MCF 10A (cell line): ENCODE measurements around the gene MVD. TPM values are rescaled to one million over a fixed set of nuclear protein-coding genes. Genes with fewer than 3 reads are reported as not detected.

Experiments
- BruUV-seq: library from RNA; stranded (reverse); fragments of 400-500 nt; replicated peaks from 2 replicates; lab custom pipeline; 2021; lab: Mats Ljungman, UMichigan
- CTCF ChIA-PET: fragments of 300-600 bp; sonication (Branson Sonifier 250); formaldehyde crosslinking; extraction: SDS; loops from one replicate; lab custom pipeline; 2021; ENCODE audit warnings: antibody characterized with exemption, inconsistent platforms; lab: Yijun Ruan, JAX
- POLR2A ChIA-PET: fragments of 300-600, 350-650 bp; sonication (Branson Sonifier 250); formaldehyde crosslinking; extraction: SDS; loops from one replicate; lab custom pipeline; 2020; ENCODE audit warnings: antibody characterized with exemption, inconsistent platforms; lab: Yijun Ruan, JAX
- DNase-seq: peaks from one replicate; pipeline ENCODE4 v3.0.0-alpha.2; 2018; ENCODE audit not compliant: unreplicated experiment
- H3K27ac Mint-ChIP-seq: one replicate; pipeline ENCODE4 v1.8.0; 2022; ENCODE audit warnings: mild to moderate bottlenecking, low read depth, mixed read lengths; ENCODE audit not compliant: unreplicated experiment
- H3K27me3 Mint-ChIP-seq: one replicate; pipeline ENCODE4 v1.8.0; 2022; ENCODE audit warnings: mixed read lengths; ENCODE audit not compliant: insufficient read depth, unreplicated experiment
- H3K36me3 Mint-ChIP-seq: one replicate; pipeline ENCODE4 v1.8.0; 2022; ENCODE audit warnings: mild to moderate bottlenecking, moderate library complexity, mixed read lengths; ENCODE audit not compliant: insufficient read depth, unreplicated experiment
- H3K4me1 Mint-ChIP-seq: one replicate; pipeline ENCODE4 v1.8.0; 2022; ENCODE audit warnings: mixed read lengths; ENCODE audit not compliant: insufficient read depth, unreplicated experiment
- H3K4me3 Mint-ChIP-seq: one replicate; pipeline ENCODE4 v1.8.0; 2022; ENCODE audit warnings: mild to moderate bottlenecking, moderate library complexity, mixed read lengths; ENCODE audit not compliant: unreplicated experiment
- H3K9me3 Mint-ChIP-seq: one replicate; pipeline ENCODE4 v1.8.0; 2022; ENCODE audit warnings: mixed read lengths; ENCODE audit not compliant: unreplicated experiment
- intact Hi-C: fragments of 100-400 bp; cut with micrococcal nuclease; formaldehyde crosslinking; loops from 2 replicates; pipeline ENCODE4 v1.14.1; 2022
- total RNA-seq: library from RNA; stranded (reverse); gene quantifications from 2 replicates; pipeline ENCODE4 v1.2.3, GENCODE V29; 2022
- TF ChIP-seq, protein P1 (sequence below): fragments of 200-600 bp; IDR thresholded peaks from one replicate; pipeline ENCODE4 v1.8.0; 2022; ENCODE audit warnings: antibody characterized with exemption, mild to moderate bottlenecking; ENCODE audit not compliant: unreplicated experiment

MVD gene
- total RNA-seq, 1 experiment from 2014 or later, result 32.4 TPM

DNA sequence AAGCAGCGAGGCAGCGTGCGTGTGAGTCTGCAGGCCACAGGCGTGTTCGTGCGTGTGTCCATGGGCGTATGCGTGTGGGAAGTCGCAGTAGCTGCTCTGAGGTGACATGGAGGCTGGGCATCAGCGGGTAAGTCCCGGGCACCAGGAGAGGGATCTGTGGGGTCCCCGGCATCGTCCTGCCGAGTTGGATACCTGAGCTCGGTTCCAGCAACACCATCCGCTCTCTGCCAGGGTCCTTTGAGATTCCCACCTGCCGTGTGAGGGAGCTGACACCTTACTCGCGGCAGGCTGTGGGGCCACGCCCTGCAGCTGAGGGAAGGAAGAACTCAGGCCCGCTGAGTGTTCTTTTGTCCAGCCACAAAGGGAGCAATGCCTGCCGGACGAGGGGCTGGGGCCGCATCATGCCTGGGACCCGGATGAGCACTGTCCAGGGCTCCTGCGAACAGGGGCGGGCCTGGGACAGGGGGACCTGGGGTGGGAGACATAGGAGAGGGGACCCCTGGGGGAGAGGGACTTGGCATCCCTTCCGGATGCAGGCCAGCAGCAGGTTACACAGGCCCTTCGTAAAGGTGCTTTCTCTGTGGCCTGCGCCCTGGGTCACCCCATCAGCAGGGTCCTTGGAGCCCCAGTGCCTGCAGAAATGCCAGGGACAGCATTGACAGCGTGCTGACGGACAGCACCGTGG is 28.4 kb upstream of the MVD start:
- no peak overlapping the region for H3K27ac Mint-ChIP-seq
- DNase-seq, result no peak
- H3K4me1 Mint-ChIP-seq, result no peaks in the 10 kb centered on the region
- intact Hi-C loops, result no loop called here
- H3K27me3 Mint-ChIP-seq, result peaks cover 14% of the 10 kb centered on the region
- H3K4me3 Mint-ChIP-seq, result no peak overlapping the region
- BruUV-seq, result no TSS peak
- H3K36me3 Mint-ChIP-seq, result no peaks in the 10 kb centered on the region
- ChIA-PET POLR2A (no interaction called here), CTCF (no interaction called here)
- H3K9me3 Mint-ChIP-seq, result no peaks in the 10 kb centered on the region
- TF ChIP-seq, protein P1, sequence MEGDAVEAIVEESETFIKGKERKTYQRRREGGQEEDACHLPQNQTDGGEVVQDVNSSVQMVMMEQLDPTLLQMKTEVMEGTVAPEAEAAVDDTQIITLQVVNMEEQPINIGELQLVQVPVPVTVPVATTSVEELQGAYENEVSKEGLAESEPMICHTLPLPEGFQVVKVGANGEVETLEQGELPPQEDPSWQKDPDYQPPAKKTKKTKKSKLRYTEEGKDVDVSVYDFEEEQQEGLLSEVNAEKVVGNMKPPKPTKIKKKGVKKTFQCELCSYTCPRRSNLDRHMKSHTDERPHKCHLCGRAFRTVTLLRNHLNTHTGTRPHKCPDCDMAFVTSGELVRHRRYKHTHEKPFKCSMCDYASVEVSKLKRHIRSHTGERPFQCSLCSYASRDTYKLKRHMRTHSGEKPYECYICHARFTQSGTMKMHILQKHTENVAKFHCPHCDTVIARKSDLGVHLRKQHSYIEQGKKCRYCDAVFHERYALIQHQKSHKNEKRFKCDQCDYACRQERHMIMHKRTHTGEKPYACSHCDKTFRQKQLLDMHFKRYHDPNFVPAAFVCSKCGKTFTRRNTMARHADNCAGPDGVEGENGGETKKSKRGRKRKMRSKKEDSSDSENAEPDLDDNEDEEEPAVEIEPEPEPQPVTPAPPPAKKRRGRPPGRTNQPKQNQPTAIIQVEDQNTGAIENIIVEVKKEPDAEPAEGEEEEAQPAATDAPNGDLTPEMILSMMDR, result no peak

DNA sequence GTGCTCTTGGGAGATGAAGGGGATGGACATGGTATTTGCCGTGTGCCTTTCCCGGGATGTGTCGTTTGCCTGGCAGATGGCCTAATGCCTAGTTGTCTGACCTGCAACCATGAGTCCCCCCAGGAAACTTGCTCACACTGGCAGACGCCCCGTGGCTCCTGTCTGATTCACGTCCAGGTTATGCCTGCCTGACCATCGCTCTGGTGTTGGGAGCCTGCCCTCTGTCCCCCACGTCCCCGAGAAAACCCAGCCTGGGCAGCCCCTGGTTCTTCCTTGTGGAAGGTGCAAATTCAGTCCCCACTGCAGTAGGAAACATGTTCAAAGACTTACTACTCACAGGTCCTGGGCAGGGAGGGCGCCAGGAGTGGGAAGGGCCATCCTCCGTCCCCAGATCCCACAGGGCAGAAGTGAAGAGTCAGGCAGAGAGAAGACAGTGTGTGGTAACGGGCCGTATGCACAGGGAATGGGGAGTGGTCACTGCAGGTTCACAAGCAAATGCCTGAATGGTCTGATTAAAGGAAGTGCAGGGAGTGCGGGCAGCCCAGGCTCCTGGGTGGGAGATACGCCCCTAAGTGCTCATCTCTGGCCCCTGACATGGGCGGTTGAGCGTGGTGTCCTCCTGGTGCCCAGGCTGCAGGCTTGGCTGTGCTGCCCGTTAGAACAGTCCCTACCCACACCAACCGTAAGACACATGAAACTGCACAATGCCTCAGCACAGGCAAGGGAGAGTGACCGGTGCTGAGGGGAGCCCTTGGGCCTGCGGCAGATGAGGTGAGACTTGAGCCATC is 27.6 kb upstream of the MVD start:
- BruUV-seq, result no TSS peak
- DNase-seq, result no peak

GRCh38 chr16:88688013-88688778 is 25.3 kb upstream of the MVD start:
- no peak for DNase-seq
- intact Hi-C loops, result no loop called here
- ChIA-PET CTCF (no interaction called here), POLR2A (interaction anchor here (1.1 to 1.9 kb wide), 3 partner anchors 17 to 94 kb away, joined by 3 to 10 read pairs (median 4); partner anchors contain the start of gene MVD)
- no peaks in the 10 kb centered on the region for H3K4me1 Mint-ChIP-seq
- H3K27me3 Mint-ChIP-seq, result peaks cover 25% of the 10 kb centered on the region
- no peak overlapping the region for H3K27ac Mint-ChIP-seq
- no peaks in the 10 kb centered on the region for H3K9me3 Mint-ChIP-seq
- BruUV-seq, result no TSS peak
- TF ChIP-seq, protein P1, result no peak
- no peaks in the 10 kb centered on the region for H3K36me3 Mint-ChIP-seq
- H3K4me3 Mint-ChIP-seq, result no peak overlapping the region

More for the DNA sequence above, 27.6 kb upstream of the MVD start:
- intact Hi-C loops, result no loop called here
- peaks cover 14% of the 10 kb centered on the region for H3K27me3 Mint-ChIP-seq
- no peaks in the 10 kb centered on the region for H3K9me3 Mint-ChIP-seq
- no peak overlapping the region for H3K27ac Mint-ChIP-seq
- H3K4me1 Mint-ChIP-seq, result no peaks in the 10 kb centered on the region
- H3K36me3 Mint-ChIP-seq, result no peaks in the 10 kb centered on the region
- TF ChIP-seq, protein P1, result no peak
- no peak overlapping the region for H3K4me3 Mint-ChIP-seq
- CTCF ChIA-PET, result no interaction called here
- POLR2A ChIA-PET, result no interaction called here

GRCh38 chr16:88687676-88688012 is 24.8 kb upstream of the MVD start:
- Mint-ChIP-seq H3K4me1 (no peaks in the 10 kb centered on the region), H3K27me3 (peaks cover 28% of the 10 kb centered on the region), H3K36me3 (no peaks in the 10 kb centered on the region), H3K4me3 (no peak overlapping the region), H3K27ac (no peak overlapping the region), H3K9me3 (no peaks in the 10 kb centered on the region)
- no TSS peak for BruUV-seq
- POLR2A ChIA-PET, result interaction anchor here (1.1 to 1.9 kb wide), 3 partner anchors 17 to 95 kb away, joined by 3 to 10 read pairs (median 4); partner anchors contain the start of gene MVD
- intact Hi-C loops, result no loop called here
- no peak for DNase-seq
- CTCF ChIA-PET, result no interaction called here
- TF ChIP-seq, protein P1, result no peak
